ENCODE results near the gene TST.
A peak's percentile ranks its signal among the peaks of the same experiment; 100 is the strongest.

Gene TST

DNA sequence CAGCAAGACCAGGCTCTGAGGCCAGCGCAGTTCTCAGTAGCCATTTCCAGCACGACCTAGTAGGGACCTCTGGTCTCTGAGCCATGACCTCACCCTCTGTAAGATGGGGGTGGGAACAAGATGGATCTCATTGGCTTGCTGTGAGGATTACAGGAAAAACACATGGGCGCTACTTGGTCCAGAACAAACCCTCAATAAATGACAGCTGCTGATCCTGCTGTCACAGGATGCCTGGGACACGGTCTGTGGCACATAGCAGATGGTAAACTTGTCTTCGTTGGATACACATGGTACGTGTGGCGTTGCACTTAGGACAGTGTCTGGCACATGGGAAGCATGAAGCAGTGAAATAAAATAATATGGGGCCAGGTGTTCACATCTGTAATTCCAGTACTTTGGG is 27.8 kb upstream of the TST start:
- no peak for DNase-seq (ENCODE audit: insufficient read length, low spot score)
- TF ChIP-seq POLR2A (IDR thresholded peaks at IDR 0.05; ENCODE audit: low read depth, low read length) = no peak
- FAIRE-seq = no peak

DNA sequence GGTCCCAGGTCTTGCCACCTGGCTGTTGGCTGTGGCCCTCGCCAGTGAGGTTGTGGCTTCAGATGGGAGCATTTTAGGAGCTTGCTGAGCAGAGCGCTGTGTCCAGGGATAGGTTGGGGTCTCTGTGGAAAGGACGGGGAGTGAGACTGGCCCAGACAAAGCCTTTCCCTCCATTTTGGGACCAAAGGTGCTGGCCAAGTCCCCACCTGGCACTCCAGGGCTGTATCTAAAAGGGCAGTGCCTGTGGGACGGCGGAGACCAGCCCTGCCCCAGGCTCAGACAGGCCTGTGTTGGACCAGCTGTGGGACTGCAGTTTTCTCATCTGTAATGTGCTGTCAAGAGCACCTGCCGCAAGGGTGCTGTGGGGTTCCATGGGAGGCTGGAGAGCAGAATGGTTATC is 27.3 kb upstream of the TST start:
- TF ChIP-seq POLR2A (IDR thresholded peaks at IDR 0.05; ENCODE audit: low read depth, low read length) = no peak
- FAIRE-seq (no peak), DNase-seq (ENCODE audit: insufficient read length, low spot score) (no peak)

DNA sequence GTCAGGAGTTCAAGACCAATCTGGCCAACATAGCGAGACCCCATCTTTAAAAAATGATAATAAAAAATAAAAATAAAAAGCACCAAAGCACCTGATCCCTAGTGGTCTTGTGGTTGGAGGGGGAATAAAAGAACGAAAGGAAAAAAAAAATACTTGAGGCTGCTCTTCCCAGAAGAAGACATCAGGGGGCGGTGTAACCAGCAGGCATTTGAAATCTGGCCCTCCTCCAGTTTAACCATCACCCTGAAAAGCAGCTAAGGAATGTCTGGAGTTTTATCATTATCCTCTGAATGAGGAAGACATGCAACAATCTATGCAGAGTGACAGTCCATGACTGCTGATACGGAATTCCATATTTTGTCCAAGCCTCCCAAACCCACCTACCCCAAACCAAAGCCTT is 26.7 kb upstream of the TST start:
- no peak for FAIRE-seq
- peak; percentile 56 for DNase-seq (ENCODE audit: insufficient read length, low spot score)
- no peak for TF ChIP-seq POLR2A (IDR thresholded peaks at IDR 0.05; ENCODE audit: low read depth, low read length)

DNA sequence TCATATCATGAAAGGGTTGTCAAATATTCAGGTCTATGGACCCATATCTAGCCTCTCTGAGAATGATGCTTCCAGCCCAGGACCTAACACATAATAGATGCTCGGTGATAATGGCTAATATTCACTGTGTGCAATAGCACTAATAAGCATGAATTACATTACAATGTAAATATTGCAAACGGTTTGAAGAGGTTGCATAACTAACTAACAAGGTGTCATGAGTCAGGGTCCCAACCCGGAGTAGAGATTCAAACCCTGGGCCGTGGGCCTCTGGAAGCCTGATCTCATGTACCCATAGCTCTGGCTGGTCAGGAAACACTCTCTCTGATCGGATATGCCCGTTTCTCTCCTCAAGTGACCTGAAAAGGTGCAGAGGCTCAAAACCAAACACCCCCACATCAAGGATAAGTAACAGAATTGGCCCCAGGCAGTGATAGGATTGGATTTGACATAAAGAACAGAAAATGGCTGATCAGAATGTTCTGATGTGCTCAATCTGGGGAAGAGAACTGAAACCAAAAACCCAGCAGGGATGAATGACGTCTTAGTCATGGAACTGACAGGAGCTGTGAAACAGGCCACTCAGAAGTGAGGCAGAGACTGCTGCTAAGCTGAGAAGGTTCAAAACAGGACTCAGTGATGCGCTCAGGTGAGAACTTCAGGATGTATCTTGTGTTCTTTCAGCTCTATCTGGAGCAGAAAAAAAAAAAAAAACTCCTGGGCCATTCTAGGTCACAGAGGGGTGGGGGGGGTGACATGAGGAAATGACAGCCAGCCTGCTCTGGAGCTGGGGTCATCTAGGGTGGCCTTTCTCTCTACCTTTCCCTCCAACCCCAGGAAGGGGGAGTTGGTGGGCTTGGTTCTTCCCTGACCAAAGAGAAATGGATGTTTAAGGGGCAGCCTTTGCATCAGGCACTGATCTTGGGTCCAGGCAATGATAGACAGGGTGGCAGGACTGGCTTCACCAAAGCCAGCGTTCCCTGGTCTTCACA is 25.7 kb upstream of the TST start:
- no peak for TF ChIP-seq POLR2A (IDR thresholded peaks at IDR 0.05; ENCODE audit: low read depth, low read length)
- DNase-seq (ENCODE audit: insufficient read length, low spot score) (no peak), FAIRE-seq (no peak)

DNA sequence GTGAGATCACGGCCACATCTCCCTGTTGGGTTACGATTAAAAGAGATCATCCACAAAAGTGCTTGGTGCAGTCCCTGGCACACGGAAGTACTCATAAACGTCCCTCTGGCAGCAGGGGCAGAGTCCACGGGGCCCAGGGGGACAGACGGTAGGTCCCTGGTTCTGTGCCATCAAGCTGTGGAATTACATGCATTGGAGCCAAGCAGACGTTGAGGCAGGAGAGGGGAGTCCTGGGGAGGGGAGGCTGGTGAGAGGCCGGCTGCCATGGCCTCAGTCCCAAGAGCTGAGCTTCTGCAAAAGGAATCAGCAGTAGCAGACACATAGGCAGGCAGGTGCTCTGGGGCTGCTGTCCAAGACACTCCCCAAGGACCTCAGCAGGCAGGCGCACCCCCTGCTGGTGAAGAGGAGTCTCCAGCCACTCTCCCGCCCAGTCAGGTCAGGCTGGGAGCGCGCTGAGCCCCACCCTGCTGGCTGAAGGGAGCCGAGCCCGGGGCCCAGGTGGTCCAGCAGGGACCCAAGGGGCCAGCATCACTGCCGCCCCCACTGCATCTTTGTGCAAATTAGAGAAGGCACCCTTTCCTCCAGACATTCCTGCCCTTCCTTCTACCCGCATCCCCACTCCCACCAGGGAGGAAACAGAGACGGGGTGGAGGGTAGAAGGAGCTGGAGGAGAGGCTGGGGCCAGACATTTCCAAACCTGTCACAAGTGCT is 24.7 kb upstream of the TST start:
- TF ChIP-seq POLR2A (IDR thresholded peaks at IDR 0.05; ENCODE audit: low read depth, low read length) = no peak
- DNase-seq (ENCODE audit: insufficient read length, low spot score) (peak; percentile 57), FAIRE-seq (no peak)

DNA sequence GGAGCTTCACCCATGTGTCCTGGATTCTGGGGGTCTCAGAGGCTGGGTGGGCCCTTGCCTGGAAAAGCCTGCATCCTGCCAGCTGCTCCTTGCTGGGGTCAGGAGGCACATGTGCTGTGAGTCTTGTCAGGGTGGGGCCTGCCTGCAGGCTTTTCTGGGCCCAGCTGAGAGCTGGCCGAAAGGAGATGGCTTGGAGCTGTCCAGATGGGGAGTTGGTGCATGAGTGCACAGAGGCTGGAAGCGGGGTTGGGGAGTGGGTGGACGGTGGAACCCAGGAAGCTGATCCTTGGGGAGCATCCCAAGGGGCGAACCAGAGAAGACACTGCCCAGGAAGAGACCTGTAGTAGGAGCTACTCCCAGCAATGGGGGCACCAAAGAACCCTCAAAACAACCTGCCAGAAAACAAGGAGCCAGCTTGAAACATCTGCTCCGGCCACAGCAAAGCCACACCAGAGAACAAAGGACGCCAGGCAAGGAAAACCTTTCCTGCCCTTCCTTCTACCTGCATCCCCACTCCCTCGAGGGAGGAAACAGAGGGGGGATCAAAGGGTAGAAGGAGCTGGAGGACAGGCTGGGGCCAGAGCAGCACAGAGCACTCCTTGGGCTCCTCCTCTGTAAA is 24.1 kb upstream of the TST start:
- no peak for TF ChIP-seq POLR2A (IDR thresholded peaks at IDR 0.05; ENCODE audit: low read depth, low read length)
- DNase-seq (ENCODE audit: insufficient read length, low spot score) (no peak), FAIRE-seq (no peak)

DNA sequence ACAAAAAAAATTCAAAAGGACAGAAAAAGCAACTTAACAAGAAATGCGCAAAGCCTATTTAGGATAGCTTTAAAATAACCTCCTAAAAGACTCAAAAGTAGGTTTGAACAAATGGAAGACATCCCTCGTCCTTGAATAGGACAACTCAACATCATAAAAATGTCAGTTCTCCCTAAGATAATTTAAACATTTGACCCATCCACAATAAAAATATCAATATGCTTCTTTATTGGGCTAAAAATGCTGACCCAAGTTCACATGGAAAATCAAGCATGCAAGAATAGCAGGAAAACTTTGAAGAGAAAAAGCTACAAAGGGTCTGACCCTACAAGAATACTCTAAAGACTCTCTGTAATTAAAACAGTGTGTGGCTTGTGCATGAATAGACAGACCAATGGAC is 20.2 kb upstream of the TST start:
- no peak for TF ChIP-seq POLR2A (IDR thresholded peaks at IDR 0.05; ENCODE audit: low read depth, low read length)
- FAIRE-seq (no peak), DNase-seq (ENCODE audit: insufficient read length, low spot score) (no peak)

DNA sequence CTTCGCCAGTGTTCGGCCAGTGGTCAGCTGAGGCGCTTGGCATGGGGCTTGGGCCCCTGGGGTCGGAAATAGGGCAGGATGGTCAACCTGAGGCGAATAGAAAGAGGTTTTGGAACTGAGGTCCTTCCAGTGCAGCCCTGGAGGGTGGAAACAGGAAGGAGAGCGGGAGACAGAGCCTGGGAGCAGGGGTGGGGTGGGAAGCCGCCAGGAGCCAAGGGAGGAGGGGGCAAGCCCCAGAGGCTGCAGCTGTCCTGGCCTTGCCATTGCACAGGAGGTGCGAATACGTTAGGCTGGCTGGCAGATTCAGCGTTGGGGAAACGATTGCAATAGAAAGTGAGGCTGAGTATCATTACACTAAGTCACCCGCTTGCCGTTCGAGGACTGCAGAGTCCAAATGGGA is 18.4 kb upstream of the TST start:
- no peak for DNase-seq (ENCODE audit: insufficient read length, low spot score)
- FAIRE-seq = no peak

DNA sequence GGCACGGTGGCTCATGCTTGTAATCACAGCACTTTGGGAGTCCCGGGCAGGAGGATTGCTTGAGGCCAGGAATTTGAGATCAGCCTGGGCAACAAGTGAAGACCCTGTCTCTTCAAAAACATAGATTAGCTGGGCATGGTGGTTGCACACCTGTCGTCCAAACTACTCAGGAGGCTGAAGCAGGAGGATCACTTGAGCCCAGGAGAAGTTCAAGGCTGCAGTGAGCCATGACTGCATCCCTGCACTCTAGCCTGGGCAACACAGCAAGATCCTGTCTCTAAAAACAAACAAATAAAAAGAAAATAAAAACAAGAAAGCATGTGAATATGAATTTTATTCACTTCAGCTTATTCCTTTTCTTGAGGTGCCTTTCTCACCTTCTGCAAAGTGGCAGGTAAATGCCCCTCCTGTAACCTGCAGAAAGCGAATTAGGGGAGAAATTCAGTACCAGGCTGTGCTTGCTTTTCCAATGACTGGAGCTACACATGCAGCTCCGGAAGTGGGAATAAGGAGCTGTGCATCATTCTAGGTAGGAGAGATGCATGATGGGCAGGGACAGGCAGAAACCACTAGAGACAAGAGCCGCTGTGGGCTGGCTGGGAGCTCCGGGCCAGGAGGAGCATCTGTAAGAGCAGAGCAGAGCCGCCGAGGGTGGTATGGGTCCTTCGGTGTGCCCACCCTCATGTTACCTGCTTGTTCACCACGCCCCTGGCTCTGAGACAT is 17.6 kb upstream of the TST start:
- no peak for TF ChIP-seq POLR2A (IDR thresholded peaks at IDR 0.05; ENCODE audit: low read depth, low read length)
- no peak for DNase-seq (ENCODE audit: insufficient read length, low spot score)
- FAIRE-seq = no peak

More for the DNA sequence above, 18.4 kb upstream of the TST start:
- no peak for TF ChIP-seq POLR2A (IDR thresholded peaks at IDR 0.05; ENCODE audit: low read depth, low read length)

DNA sequence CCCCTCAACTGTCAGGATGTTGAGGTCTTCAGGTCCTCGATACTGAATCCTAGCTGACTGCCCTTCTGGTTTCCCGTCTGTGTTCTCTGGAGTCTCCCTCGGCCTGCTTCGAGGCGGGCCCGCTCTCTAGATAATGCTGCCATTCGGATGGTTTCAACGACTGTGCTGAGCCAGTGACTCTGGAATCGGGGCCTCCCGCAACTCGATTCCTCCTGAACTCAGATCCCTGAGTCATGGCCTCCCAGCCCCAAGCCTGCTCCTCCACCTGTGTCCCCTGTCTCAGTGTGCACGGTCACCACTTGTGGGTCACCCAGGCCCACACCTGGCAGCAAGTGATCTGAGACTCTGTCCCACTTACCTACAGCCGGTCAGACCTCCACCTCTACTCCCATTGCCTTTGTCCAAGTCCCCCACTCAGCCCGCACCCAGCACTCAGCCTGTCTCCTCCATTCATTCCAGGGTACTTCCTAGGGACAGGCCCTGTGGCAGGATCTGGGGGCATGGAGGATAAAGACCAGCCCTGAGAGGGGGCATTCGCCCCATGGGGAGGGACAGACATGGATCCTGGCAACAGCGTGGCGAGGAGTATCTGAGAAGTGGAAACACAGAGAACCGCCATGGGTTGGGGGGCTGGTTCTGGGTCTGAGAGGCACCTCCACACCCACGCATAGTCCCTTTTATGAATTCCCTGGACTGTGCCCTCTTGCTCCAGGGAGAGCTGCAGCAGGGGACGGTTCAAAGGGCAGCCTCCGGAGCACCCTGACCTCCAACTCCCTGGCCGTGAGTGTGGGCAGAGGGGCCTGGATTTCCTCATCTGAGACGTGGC is 14.6 kb upstream of the TST start:
- FAIRE-seq = no peak
- no peak for DNase-seq (ENCODE audit: insufficient read length, low spot score)
- TF ChIP-seq POLR2A (IDR thresholded peaks at IDR 0.05; ENCODE audit: low read depth, low read length) = no peak

DNA sequence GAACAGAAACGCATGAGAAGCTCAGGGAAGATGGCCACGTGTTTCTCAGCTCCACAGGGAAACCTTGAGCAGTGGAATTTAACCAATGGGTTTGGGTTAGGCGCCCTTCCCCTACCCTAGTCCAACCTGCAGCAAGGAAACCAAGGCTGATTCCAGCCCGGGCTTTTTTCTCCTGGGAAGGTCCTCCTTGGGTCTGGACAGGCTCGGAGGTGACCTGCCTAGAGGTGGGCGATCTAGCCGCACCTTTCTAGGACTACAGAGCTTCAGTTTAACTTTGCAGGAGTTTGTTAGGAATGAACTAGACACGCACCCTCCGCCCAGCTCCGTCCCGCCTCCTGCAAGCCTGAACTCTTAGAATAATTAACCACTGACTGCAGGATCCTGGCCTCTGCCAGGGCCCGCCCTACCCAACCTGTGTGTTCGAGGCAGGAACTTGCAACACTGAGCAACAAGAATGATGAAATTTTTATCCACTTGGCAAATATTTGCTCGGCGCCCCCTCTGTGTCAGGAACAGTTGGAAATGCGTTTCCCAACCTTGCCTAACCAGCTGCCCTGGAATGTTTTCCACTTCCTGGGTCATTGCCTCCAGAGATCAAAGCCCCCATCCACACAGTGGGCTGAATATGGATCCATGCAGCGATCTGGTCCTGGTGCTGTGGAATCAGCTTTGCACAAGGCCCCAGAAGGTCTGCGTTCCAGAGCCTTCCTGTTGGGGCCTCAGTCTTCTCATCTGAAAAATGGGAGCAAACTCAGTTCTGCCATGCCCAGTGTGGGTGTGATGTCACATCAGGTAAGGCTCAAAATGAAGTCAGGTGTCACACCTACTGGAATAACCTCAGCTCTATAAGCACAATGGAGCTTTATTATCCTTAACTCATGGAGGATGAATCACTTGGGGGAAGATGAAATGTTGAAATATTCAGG is 13.6 kb upstream of the TST start:
- TF ChIP-seq POLR2A (IDR thresholded peaks at IDR 0.05; ENCODE audit: low read depth, low read length) = no peak
- FAIRE-seq = no peak
- DNase-seq (ENCODE audit: insufficient read length, low spot score) = no peak

DNA sequence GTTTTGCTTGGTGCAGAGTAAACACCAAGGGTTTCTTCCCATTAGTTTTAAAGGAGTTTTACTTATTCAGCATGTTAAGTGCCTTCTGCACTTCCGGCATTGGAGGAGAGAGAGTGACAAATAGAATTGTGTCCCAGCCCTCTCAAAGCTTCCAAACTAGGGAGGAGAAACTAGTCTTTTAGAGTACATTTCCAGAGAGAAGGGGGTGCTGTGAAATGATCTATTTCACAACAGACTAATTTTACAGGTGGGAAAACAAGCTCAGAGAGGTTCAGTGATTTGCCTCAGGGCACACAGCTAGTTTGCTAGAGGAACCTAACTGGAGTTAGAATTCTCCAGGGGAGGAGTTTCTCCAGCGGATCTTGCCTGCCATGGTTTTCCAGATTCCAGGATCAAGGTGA is 12.9 kb upstream of the TST start:
- TF ChIP-seq POLR2A (IDR thresholded peaks at IDR 0.05; ENCODE audit: low read depth, low read length) = no peak
- FAIRE-seq (no peak), DNase-seq (ENCODE audit: insufficient read length, low spot score) (no peak)

Data from H54 (cell line).